AG09319 (cell line): ENCODE results near the gene PAPSS2.
A peak's percentile ranks its signal among the peaks of the same experiment; 100 is the strongest.
"Not testable (repeated sequence)": the region's sequence is repeated elsewhere in the genome, so short reads cannot be mapped to it uniquely, and the experiment has no call there.

Experiments
- DNase-seq: peaks from one replicate; pipeline ENCODE4 v3.0.0-alpha.2; 2010; ENCODE audit warnings: low read depth; ENCODE audit errors: extremely low read depth
- CTCF ChIP-seq: IDR thresholded peaks from 2 replicates; pipeline ENCODE4 v1.5.1; 2011; ENCODE audit warnings: low read depth, mild to moderate bottlenecking, inconsistent platforms, low read length, moderate library complexity

The PAPSS2 gene

GRCh38 chr10:87744606-87745005, 84.9 kb downstream of the PAPSS2 start:
- TF ChIP-seq CTCF, result no peak

GRCh38 chr10:87746911-87747310, 87.2 kb downstream of the PAPSS2 start:
- TF ChIP-seq CTCF, result no peak

More at GRCh38 chr10:87744606-87745005, 84.9 kb downstream of the PAPSS2 start:
- no peak for DNase-seq

GRCh38 chr10:87748244-87748643, 88.6 kb downstream of the PAPSS2 start:
- not testable (repeated sequence) for DNase-seq

More at GRCh38 chr10:87746911-87747310, 87.2 kb downstream of the PAPSS2 start:
- no peak for DNase-seq

- TF ChIP-seq CTCF, result no peak
- DNase-seq, result peak; percentile 86
These were observed 90.5 kb downstream of the PAPSS2 start for GRCh38 chr10:87750001-87750671.

GRCh38 chr10:87750817-87751216, 91.1 kb downstream of the PAPSS2 start:
- TF ChIP-seq CTCF, result no peak
- DNase-seq, result no peak

GRCh38 chr10:87751274-87751673, 91.6 kb downstream of the PAPSS2 start:
- TF ChIP-seq CTCF, result no peak
- no peak for DNase-seq

GRCh38 chr10:87752566-87752965, 92.9 kb downstream of the PAPSS2 start:
- DNase-seq, result no peak
- no peak for TF ChIP-seq CTCF
